ENCODE measurements around the gene C1orf159. TPM values are rescaled to one million over a fixed set of nuclear protein-coding genes. Genes with fewer than 3 reads are reported as not detected.

C1orf159 gene
- total and polyA plus RNA-seq, 7 donors = 6.6 to 25.3 (median 8.2) TPM

DNA sequence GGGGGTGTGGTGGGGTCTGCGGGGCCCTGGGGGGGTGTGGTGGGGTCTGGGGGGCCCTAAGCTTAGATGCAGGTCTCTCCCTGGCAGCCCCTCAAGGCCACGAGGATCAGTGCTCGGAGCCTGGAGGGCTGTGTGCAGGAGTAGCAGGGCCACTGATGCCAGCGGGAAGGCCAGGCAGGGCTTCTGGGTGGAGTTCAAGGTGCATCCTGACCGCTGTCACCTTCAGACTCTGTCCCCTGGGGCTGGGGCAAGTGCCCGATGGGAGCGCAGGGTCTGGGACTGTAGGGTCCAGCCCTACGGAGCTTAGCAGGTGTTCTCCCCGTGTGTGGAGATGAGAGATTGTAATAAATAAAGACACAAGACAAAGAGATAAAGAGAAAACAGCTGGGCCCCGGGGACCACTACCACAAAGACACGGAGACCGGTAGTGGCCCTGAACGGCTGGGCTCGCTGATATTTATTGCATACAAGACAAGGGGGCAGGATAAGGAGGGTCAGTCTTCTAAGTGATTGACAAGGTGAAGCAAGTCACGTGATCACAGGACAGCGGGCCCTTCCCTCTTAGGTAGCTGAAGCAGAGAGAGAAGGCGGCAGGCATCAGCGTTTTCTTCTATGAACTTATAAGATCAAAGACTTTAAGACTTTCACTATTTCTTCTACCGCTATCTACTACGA, 50.5 kb downstream of the C1orf159 start:
- Histone ChIP-seq H3K9me3 (no peaks in the 10 kb centered on the region), H3K27ac (no peak overlapping the region), H3K4me3 (no peak overlapping the region), H3K4me1 (peaks cover 0 to 29% (median 20%) of the 10 kb centered on the region in 4 donors), H3K36me3 (no peaks in the 10 kb centered on the region), H3K27me3 (peaks cover 47 to 84% (median 82%) of the 10 kb centered on the region in 3 donors)
- intact Hi-C loops (cut with DNase I) = no loop called here
- no peak for TF ChIP-seq POLR2AphosphoS5 (IDR thresholded peaks at IDR 0.05)
- TF ChIP-seq EP300 (IDR thresholded peaks at IDR 0.05) = no peak
- TF ChIP-seq, protein P1, sequence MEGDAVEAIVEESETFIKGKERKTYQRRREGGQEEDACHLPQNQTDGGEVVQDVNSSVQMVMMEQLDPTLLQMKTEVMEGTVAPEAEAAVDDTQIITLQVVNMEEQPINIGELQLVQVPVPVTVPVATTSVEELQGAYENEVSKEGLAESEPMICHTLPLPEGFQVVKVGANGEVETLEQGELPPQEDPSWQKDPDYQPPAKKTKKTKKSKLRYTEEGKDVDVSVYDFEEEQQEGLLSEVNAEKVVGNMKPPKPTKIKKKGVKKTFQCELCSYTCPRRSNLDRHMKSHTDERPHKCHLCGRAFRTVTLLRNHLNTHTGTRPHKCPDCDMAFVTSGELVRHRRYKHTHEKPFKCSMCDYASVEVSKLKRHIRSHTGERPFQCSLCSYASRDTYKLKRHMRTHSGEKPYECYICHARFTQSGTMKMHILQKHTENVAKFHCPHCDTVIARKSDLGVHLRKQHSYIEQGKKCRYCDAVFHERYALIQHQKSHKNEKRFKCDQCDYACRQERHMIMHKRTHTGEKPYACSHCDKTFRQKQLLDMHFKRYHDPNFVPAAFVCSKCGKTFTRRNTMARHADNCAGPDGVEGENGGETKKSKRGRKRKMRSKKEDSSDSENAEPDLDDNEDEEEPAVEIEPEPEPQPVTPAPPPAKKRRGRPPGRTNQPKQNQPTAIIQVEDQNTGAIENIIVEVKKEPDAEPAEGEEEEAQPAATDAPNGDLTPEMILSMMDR (IDR thresholded peaks at IDR 0.05) = no peak
- TF ChIP-seq POLR2A (IDR thresholded peaks at IDR 0.05) = no peak
- DNase-seq = no peak
- 34 to 63% methylated on average over 20 of the region's 20 CpGs for WGBS, 2 donors

DNA sequence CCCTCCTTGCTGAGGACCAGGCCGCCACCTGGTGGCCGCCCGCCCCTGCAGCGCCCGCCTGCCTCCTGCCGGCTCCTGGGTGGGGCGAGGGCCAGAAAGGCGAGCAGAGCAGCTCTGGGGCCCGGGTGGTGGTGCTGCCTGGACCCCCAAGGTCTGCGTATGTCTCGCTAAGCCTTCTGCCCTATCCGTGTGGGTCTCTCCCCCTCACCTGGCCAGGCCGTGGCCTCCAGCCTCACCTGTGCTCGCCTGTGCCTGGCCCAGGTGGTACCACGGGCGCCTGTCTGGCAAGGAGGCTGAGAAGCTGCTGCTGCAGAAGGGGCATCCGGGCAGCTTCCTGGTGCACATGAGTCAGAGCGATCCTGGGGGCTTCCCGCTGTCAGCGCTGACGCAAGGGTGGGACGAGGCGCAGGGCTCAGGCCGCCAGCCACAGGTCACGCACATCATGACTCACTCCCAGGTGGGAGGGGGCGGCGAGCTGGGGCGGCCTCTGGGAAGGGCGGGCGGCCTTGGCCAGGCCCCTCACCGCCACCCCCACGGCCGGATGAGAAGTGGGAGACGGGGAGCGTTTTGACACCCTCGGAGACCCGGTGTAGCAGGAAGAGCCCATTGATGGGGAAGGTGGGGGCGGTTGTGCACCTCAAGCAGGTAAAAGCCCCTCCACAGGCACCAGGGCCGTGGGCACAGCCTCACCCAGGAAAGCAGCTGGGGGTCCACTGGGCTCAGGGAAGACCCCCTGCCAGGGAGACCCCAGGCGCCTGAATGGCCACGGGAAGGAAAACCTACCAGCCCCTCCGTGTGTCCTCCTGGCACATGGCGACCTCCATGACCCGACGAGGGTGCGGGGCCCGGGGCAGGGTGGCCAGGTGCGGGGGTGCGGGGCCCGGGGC, 51.7 kb downstream of the C1orf159 start:
- Histone ChIP-seq H3K4me3 (no peak overlapping the region), H3K27ac (no peak overlapping the region), H3K36me3 (no peaks in the 10 kb centered on the region), H3K27me3 (peaks cover 53 to 86% (median 84%) of the 10 kb centered on the region in 3 donors), H3K4me1 (peaks cover 0 to 32% (median 25%) of the 10 kb centered on the region in 4 donors), H3K9me3 (no peaks in the 10 kb centered on the region)
- TF ChIP-seq POLR2A (IDR thresholded peaks at IDR 0.05) (no peak), POLR2AphosphoS5 (IDR thresholded peaks at IDR 0.05) (peak in 1 of 4 donors; percentile 47), EP300 (IDR thresholded peaks at IDR 0.05) (no peak)
- TF ChIP-seq, protein P1 (IDR thresholded peaks at IDR 0.05) = peak; percentile 74 to 90 (median 85)
- no peak for DNase-seq
- intact Hi-C loops (cut with DNase I) = loop anchor here (1.0 to 5.0 kb wide), 3 partner anchors 31 to 79 kb away; partner anchors contain the start of gene AGRN
- 4 to 14% methylated on average over 50 of the region's 50 CpGs for WGBS, 2 donors

DNA sequence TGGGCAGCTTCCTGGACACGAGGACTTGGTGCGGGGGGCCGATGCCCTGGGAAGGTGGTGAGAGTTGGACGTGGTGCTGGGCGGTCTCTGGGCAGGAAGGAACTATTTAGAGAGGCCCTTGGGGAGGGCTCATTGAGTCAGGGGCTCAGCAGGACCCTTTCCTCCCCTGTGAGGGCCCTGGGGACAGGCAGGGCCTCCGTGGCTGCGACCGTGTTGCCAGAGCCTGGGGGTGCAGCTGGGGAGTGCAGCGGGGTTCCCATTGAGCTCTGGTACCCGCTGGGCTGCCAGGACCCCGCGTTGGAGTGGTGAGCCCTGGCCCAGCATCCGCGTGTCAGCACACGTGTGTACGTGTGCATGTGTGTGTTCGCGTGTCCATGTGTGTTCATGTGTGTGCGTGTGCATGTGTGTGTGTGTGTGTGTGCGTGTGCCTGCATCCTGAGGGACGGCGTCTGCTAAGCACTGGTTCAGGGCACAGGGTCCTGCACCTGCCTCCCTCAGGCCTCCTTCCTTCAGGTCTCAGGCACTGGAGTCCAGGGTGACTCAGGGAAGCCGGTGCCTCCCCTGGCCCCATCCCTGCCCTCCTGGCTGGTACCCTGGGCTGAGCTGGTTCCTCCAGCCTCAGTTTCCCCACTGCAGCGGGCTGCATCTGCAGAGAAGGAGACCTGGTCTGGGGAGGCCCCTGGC, 52.5 kb downstream of the C1orf159 start:
- no peak for DNase-seq
- peaks cover 0 to 31% (median 25%) of the 10 kb centered on the region in 4 donors for H3K4me1 ChIP-seq
- H3K27ac ChIP-seq = no peak overlapping the region
- H3K27me3 ChIP-seq = peaks cover 54 to 86% (median 84%) of the 10 kb centered on the region in 3 donors
- TF ChIP-seq POLR2A (IDR thresholded peaks at IDR 0.05) (no peak), EP300 (IDR thresholded peaks at IDR 0.05) (no peak), POLR2AphosphoS5 (IDR thresholded peaks at IDR 0.05) (no peak)
- TF ChIP-seq, protein P1 (IDR thresholded peaks at IDR 0.05) = no peak
- WGBS, 2 donors = 58 to 63% methylated on average over 24 of the region's 24 CpGs
- H3K36me3 ChIP-seq = no peaks in the 10 kb centered on the region
- no peak overlapping the region for H3K4me3 ChIP-seq
- H3K9me3 ChIP-seq = no peaks in the 10 kb centered on the region
- intact Hi-C loops (cut with DNase I) = loop anchor here (2.0 to 5.0 kb wide), 2 partner anchors 41 to 79 kb away; partner anchors contain the start of gene AGRN

DNA sequence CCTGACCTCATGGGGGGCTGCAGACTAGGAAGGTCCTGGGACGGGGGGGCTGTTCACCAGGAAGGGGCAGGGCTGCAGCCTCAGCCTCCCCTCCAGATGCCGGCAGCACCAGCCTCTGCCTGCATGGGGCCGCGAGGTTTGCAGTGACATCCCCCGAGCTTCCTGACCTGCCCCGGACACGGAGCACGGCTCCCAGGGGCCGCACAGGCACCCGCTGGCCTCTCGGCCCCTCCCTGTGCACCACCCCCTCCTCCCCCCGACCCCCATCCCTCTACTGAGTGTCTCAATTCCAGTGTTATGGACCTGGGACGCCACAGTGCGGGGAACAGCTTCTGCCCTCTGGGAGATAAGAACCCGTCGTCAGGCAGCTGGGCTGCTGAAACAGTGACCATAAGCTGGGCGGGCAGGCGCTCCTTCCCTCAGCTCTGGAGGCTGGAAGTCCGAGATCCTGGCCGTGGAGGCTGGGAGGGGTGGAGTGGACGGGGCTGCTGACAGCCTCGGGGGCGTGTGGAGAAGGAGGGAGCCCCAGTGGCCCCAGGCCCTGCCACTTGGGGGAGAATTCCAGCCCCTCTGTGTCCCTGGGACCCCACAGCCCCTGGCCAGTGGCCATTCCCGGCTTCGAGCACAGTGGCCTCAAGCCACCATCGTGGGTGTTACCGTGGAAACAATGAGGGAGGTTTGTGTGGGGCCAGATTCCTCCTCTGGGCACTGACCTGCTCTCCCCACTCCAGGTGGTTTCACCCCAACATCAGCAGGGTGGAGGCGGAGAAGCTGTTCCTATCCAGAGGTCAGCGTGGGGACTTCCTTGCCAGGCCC, 53.3 kb downstream of the C1orf159 start:
- Histone ChIP-seq H3K9me3 (no peaks in the 10 kb centered on the region), H3K27ac (no peak overlapping the region), H3K36me3 (no peaks in the 10 kb centered on the region), H3K27me3 (peaks cover 52 to 86% (median 84%) of the 10 kb centered on the region in 3 donors), H3K4me3 (no peak overlapping the region), H3K4me1 (peaks cover 0 to 29% (median 22%) of the 10 kb centered on the region in 4 donors)
- 11 to 27% methylated on average over 29 of the region's 29 CpGs for WGBS, 2 donors
- intact Hi-C loops (cut with DNase I) = loop anchor here (2.0 to 5.0 kb wide), 2 partner anchors 40 to 78 kb away; partner anchors contain the start of gene AGRN
- TF ChIP-seq POLR2A (IDR thresholded peaks at IDR 0.05) (no peak), EP300 (IDR thresholded peaks at IDR 0.05) (no peak), POLR2AphosphoS5 (IDR thresholded peaks at IDR 0.05) (no peak)
- TF ChIP-seq, protein P1 (IDR thresholded peaks at IDR 0.05) = no peak
- DNase-seq = no peak

Data from sigmoid colon (tissue), 7 donors.